ENCODE results near the gene IVNS1ABP.

IVNS1ABP gene

GRCh38 chr1:185293967-185294542 is 23.0 kb downstream of the IVNS1ABP start:
- DNase-seq (ENCODE audit: low read depth): no peak

- no peak for DNase-seq (ENCODE audit: low read depth)
Observed at GRCh38 chr1:185292237-185292636, 24.8 kb downstream of the IVNS1ABP start.

- no peak for DNase-seq (ENCODE audit: low read depth)
Observed at GRCh38 chr1:185291652-185292051, 25.4 kb downstream of the IVNS1ABP start.

GRCh38 chr1:185291159-185291558 is 25.9 kb downstream of the IVNS1ABP start:
- DNase-seq (ENCODE audit: low read depth): no peak

- no peak for DNase-seq (ENCODE audit: low read depth)
Observed at GRCh38 chr1:185289880-185290279, 27.2 kb downstream of the IVNS1ABP start.

GRCh38 chr1:185288435-185288834 is 28.6 kb downstream of the IVNS1ABP start:
- no peak for DNase-seq (ENCODE audit: low read depth)

GRCh38 chr1:185287451-185287850 is 29.6 kb downstream of the IVNS1ABP start:
- DNase-seq (ENCODE audit: low read depth): no peak

GRCh38 chr1:185284533-185285276 is 32.3 kb downstream of the IVNS1ABP start:
- DNase-seq (ENCODE audit: low read depth): no peak

GRCh38 chr1:185284116-185284515 is 32.9 kb downstream of the IVNS1ABP start:
- DNase-seq (ENCODE audit: low read depth): no peak

- DNase-seq (ENCODE audit: low read depth): no peak
Observed at GRCh38 chr1:185281245-185281644, 35.8 kb downstream of the IVNS1ABP start.

GRCh38 chr1:185280589-185280988 is 36.5 kb downstream of the IVNS1ABP start:
- DNase-seq (ENCODE audit: low read depth): no peak

GRCh38 chr1:185279571-185279970 is 37.5 kb downstream of the IVNS1ABP start:
- DNase-seq (ENCODE audit: low read depth): no peak

- DNase-seq (ENCODE audit: low read depth): no peak
Observed at GRCh38 chr1:185271921-185272320, 45.1 kb downstream of the IVNS1ABP start.

GRCh38 chr1:185268352-185268751 is 48.7 kb downstream of the IVNS1ABP start:
- DNase-seq (ENCODE audit: low read depth): no peak

- no peak for DNase-seq (ENCODE audit: low read depth)
Observed at GRCh38 chr1:185267701-185268100, 49.3 kb downstream of the IVNS1ABP start.

- no peak for DNase-seq (ENCODE audit: low read depth)
Observed at GRCh38 chr1:185267301-185267700, 49.7 kb downstream of the IVNS1ABP start.

GRCh38 chr1:185265314-185265713 is 51.7 kb downstream of the IVNS1ABP start:
- DNase-seq (ENCODE audit: low read depth): no peak

- DNase-seq (ENCODE audit: low read depth): no peak
Observed at GRCh38 chr1:185263780-185264179, 53.3 kb downstream of the IVNS1ABP start.

- DNase-seq (ENCODE audit: low read depth): no peak
Observed at GRCh38 chr1:185263292-185263691, 53.8 kb downstream of the IVNS1ABP start.

- DNase-seq (ENCODE audit: low read depth): no peak
Observed at GRCh38 chr1:185262151-185262550, 54.9 kb downstream of the IVNS1ABP start.

- DNase-seq (ENCODE audit: low read depth): no peak
Observed at GRCh38 chr1:185260611-185261010, 56.4 kb downstream of the IVNS1ABP start.

GRCh38 chr1:185258676-185259075 is 58.4 kb downstream of the IVNS1ABP start:
- DNase-seq (ENCODE audit: low read depth): no peak

GRCh38 chr1:185257950-185258208 is 59.2 kb downstream of the IVNS1ABP start:
- DNase-seq (ENCODE audit: low read depth): no peak
